Retinal pigment epithelial cell (primary cell): ENCODE results near the gene GABBR2.
"Not testable (repeated sequence)": the region's sequence is repeated elsewhere in the genome, so short reads cannot be mapped to it uniquely, and the experiment has no call there.

ENCODE experiments used
- DNase-seq: peaks from one replicate; pipeline ENCODE4 v3.0.0-alpha.2; 2010; ENCODE audit warnings: low read depth
- H3K4me3 ChIP-seq: 2 replicates; pipeline ENCODE4 v1.5.1; 2011; ENCODE audit warnings: mild to moderate bottlenecking, low read length, control low read depth, moderate library complexity
- CTCF ChIP-seq: conservative IDR thresholded peaks from 2 replicates; pipeline ENCODE4 v1.5.1; 2011; ENCODE audit warnings: low read depth, low read length, control low read depth, inconsistent platforms

GABBR2 gene

GRCh38 chr9:98516205-98516896, 192.4 kb downstream of the GABBR2 start:
- H3K4me3 ChIP-seq, result no peak overlapping the region
- no peak for TF ChIP-seq CTCF
- DNase-seq, result no peak

GRCh38 chr9:98515506-98516204, 193.1 kb downstream of the GABBR2 start:
- TF ChIP-seq CTCF, result no peak
- DNase-seq, result no peak
- H3K4me3 ChIP-seq, result no peak overlapping the region

- no peak overlapping the region for H3K4me3 ChIP-seq
- no peak for DNase-seq
- TF ChIP-seq CTCF, result no peak
Measured at GRCh38 chr9:98514841-98515240, 193.9 kb downstream of the GABBR2 start.

DNA sequence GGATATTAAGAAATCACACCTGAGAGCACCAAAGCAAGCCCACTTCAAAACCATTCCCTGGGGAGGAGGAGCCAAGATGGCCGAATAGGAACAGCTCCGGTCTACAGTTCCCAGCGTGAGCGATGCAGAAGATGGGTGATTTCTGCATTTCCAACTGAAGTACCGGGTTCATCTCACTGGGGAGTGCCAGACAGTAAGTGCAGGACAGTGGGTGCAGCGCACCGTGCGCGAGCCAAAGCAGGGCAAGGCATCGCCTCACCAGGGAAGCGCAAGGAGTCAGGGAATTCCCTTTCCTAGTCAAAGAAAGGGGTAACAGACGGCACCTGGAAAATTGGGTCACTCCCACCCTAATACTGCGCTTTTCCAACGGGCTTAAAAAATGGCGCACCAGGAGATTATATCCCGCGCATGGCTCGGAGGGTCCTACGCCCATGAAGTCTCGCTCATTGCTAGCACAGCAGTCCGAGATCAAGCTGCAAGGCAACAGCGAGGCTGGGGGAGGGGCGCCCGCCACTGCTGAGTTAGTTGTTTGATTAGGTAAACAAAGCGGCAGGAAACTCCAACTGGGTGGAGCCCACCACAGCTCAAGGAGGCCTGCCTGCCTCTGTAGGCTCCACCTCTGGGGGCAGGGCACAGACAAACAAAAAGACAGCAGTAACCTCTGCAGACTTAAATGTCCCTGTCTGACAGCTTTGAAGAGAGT, 200.4 kb downstream of the GABBR2 start:
- not testable (repeated sequence) for H3K4me3 ChIP-seq, DNase-seq

DNA sequence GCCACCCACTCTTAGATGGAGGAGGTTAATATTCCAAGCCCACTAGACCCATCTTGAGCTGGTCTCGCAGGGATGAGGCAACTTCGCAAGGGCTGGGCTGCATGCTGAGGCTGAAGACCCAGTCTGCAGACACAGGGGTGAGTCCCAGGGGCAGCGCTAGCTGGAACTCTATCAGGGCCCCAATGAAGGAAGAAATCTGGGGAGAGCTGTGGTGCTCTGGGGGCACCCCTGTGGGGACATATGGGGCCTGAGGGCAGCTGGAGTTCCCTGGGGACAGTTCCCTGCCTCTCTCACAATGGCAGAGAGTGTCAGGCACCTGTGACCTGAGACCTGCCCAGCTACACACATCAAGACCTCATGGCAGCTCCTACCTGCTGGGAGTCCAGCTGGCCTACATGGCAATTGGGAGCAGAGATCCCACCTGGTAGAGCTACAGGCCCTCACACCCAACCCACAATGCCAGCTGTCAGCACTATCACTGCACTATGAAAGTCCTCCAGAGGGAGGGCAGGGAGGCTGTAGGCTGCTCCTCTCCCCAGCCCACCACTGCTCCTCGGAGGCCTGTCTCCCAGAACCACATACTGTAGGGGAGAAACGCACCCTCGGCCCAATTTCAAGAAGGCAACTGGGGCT, 202.2 kb downstream of the GABBR2 start:
- no peak for TF ChIP-seq CTCF
- DNase-seq, result no peak
- no peak overlapping the region for H3K4me3 ChIP-seq

GRCh38 chr9:98504298-98505282, 204.1 kb downstream of the GABBR2 start:
- TF ChIP-seq CTCF, result no peak
- no peak overlapping the region for H3K4me3 ChIP-seq
- DNase-seq, result no peak
